NCI-H128 (cell line): ENCODE results near the gene CREB1.

ENCODE experiments used
- DNase-seq: peaks from one replicate; lab custom pipeline; 2025; ENCODE audit not compliant: unreplicated experiment; lab: John Stamatoyannopoulos, UW

CREB1 gene

GRCh38 chr2:207503234-207503633 is 26.5 kb upstream of the CREB1 start:
- DNase-seq, result no peak

- no peak for DNase-seq
Observed at GRCh38 chr2:207504513-207505170, 25.1 kb upstream of the CREB1 start.

GRCh38 chr2:207505171-207505570 is 24.6 kb upstream of the CREB1 start:
- no peak for DNase-seq

GRCh38 chr2:207505728-207506127 is 24.0 kb upstream of the CREB1 start:
- no peak for DNase-seq

GRCh38 chr2:207506426-207506825 is 23.3 kb upstream of the CREB1 start:
- no peak for DNase-seq

- no peak for DNase-seq
Observed at GRCh38 chr2:207510148-207510547, 19.6 kb upstream of the CREB1 start.

GRCh38 chr2:207511851-207512250 is 17.9 kb upstream of the CREB1 start:
- no peak for DNase-seq

GRCh38 chr2:207512356-207512755 is 17.4 kb upstream of the CREB1 start:
- no peak for DNase-seq

- DNase-seq, result no peak
Observed at GRCh38 chr2:207513551-207514257, 16.1 kb upstream of the CREB1 start.

GRCh38 chr2:207514451-207514850 is 15.3 kb upstream of the CREB1 start:
- DNase-seq, result no peak

- no peak for DNase-seq
Observed at GRCh38 chr2:207515671-207516070, 14.1 kb upstream of the CREB1 start.

GRCh38 chr2:207516206-207516605 is 13.6 kb upstream of the CREB1 start:
- no peak for DNase-seq

- no peak for DNase-seq
Observed at GRCh38 chr2:207523005-207523404, 6.8 kb upstream of the CREB1 start.

- DNase-seq, result no peak
Observed at GRCh38 chr2:207525296-207525695, 4.5 kb upstream of the CREB1 start.

- DNase-seq, result no peak
Observed at GRCh38 chr2:207528980-207529329, 807 bp upstream of the CREB1 start.

- DNase-seq, result no peak
Observed at GRCh38 chr2:207530160-207531031, 634 bp downstream of the CREB1 start.

GRCh38 chr2:207531032-207531952 is 1.5 kb downstream of the CREB1 start:
- DNase-seq, result no peak

- no peak for DNase-seq
Observed at GRCh38 chr2:207532676-207533075, 2.9 kb downstream of the CREB1 start.

GRCh38 chr2:207533461-207534008 is 3.8 kb downstream of the CREB1 start:
- no peak for DNase-seq

- no peak for DNase-seq
Observed at GRCh38 chr2:207534417-207534816, 4.7 kb downstream of the CREB1 start.

- no peak for DNase-seq
Observed at GRCh38 chr2:207539470-207539869, 9.7 kb downstream of the CREB1 start.
